ENCODE measurements around the gene ESYT2. TPM values are rescaled to one million over a fixed set of nuclear protein-coding genes. Genes with fewer than 3 reads are reported as not detected.

ESYT2 gene
- total RNA-seq, 1 experiment from 2014 or later, result 39.0 TPM

DNA sequence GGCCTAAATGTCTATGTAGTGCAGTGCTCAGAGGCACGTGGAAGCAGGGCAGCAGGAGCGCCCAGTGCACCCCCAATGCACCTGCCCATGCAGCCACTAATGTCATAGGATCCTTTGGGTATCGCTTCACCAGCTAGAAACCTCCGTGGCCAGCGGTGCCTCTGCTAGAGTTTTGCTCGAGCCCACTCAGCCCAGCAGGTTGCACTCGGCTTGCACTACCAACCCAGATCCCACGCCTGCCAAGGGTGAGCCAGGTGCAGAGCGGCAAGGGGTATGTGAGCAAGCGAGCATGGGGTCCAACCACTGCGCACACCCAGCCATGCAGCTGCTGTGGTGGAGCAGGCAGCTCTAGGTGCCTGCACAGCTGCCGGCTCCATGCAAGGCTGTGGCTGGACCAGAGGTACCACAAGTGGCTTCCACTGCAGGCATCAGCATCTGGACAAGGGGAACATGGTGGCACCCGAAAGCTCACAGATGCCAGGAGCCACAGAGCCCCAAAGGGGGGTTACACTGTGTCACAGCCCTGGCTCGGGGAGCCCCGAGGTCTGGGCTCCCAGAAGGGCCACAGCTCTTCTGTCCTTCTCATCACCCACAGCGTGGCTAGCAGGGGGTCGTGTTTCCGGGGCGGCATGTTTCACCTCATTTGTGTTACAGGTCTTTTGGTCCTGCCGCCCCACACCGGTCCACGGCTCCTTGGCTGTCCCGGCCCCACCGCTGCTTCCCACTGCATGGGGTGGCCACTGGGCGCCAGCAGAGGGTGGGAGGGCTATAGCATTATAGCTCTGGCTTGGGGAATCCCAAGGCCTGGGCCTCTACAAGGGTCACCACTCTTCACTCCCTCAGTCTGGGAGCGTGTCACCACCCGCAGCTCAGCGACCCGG, 122.4 kb downstream of the ESYT2 start:
- Mint-ChIP-seq H3K9me3 (peaks cover 13% of the 10 kb centered on the region in 2 experiments; a peak in 4 of 5 replicates), H3K4me3 (peak overlapping the region; percentile 7 to 44; a peak in 4 of 5 replicates), H3K27me3 (ENCODE audit: low read depth) (no peaks in the 10 kb centered on the region; the same call in 1 of the 2 replicates), H3K4me1 (peaks cover 28% of the 10 kb centered on the region in 2 experiments), H3K36me3 (ENCODE audit: insufficient read depth in 1 of 3, low read depth in 3 of 3) (peaks cover 2 to 13% (median 11%) of the 10 kb centered on the region in 3 experiments; a peak in 6 of 7 replicates), H3K27ac (no peak overlapping the region)
- Histone ChIP-seq H2BK120ac (ENCODE audit: low read depth, low read length, poor library complexity, severe bottlenecking) (no peak overlapping the region), H3K27me3 (ENCODE audit: insufficient read depth, low read length) (no peaks in the 10 kb centered on the region), H3T11ph (ENCODE audit: low read length) (no peak overlapping the region), H2BK15ac (ENCODE audit: low read depth, low read length) (no peak overlapping the region), H3K18ac (ENCODE audit: insufficient read length, low read depth, low read length) (no peak overlapping the region), H3K56ac (ENCODE audit: insufficient read length, low read depth, low read length) (no peak overlapping the region), H3K4me2 (ENCODE audit: insufficient read depth, insufficient read length, low read length) (no peak overlapping the region), H3K9me3 (ENCODE audit: control insufficient read depth, low read depth, low read length) (peaks cover 10% of the 10 kb centered on the region), H3K79me1 (ENCODE audit: insufficient read depth, low read depth, low read length, poor library complexity, severe bottlenecking) (no peaks in the 10 kb centered on the region), H3K4ac (ENCODE audit: low read depth, low read length) (no peak overlapping the region), H3K23ac (ENCODE audit: insufficient read length, low read depth, low read length) (no peak overlapping the region), H3K9ac (ENCODE audit: extremely low read depth, insufficient read length, low read length) (no peak overlapping the region), H2AFZ (ENCODE audit: low read length) (no peak overlapping the region), H2BK20ac (ENCODE audit: low read depth, low read length, poor library complexity, severe bottlenecking) (no peak overlapping the region), H4K91ac (ENCODE audit: insufficient read length, low read depth, low read length) (no peak overlapping the region), H3K79me2 (ENCODE audit: insufficient read depth, low read length) (peaks cover 7% of the 10 kb centered on the region; the same call in 1 of the 2 replicates), H2AK5ac (ENCODE audit: insufficient read length, low read length) (no peak overlapping the region), H3K4me1 (ENCODE audit: insufficient read depth, low read length) (no peaks in the 10 kb centered on the region; the same call in 1 of the 2 replicates), H4K5ac (ENCODE audit: insufficient read length, low read depth, low read length) (no peak overlapping the region), H3K27ac (ENCODE audit: insufficient read length, low read depth, low read length) (no peak overlapping the region), H2BK5ac (ENCODE audit: insufficient read length, low read length) (no peak overlapping the region), H3K23me2 (ENCODE audit: insufficient read length, low read depth, low read length, poor library complexity, severe bottlenecking) (peaks cover 18% of the 10 kb centered on the region), H3K14ac (ENCODE audit: insufficient read depth, low read length) (no peak overlapping the region), H4K8ac (replicated peaks; ENCODE audit: insufficient read length, low read depth, low read length) (no peak overlapping the region), H2BK12ac (ENCODE audit: insufficient read length, low read depth, low read length) (no peak overlapping the region), H4K20me1 (ENCODE audit: control insufficient read depth, insufficient read depth, insufficient read length) (no peaks in the 10 kb centered on the region)
- no CpG with 5 or more reads among the region's 29 CpGs for WGBS (ENCODE audit: extremely low coverage, insufficient read length, low lambda C conversion rate)
- DNase-seq, result no peak
- TF ChIP-seq, protein P1, sequence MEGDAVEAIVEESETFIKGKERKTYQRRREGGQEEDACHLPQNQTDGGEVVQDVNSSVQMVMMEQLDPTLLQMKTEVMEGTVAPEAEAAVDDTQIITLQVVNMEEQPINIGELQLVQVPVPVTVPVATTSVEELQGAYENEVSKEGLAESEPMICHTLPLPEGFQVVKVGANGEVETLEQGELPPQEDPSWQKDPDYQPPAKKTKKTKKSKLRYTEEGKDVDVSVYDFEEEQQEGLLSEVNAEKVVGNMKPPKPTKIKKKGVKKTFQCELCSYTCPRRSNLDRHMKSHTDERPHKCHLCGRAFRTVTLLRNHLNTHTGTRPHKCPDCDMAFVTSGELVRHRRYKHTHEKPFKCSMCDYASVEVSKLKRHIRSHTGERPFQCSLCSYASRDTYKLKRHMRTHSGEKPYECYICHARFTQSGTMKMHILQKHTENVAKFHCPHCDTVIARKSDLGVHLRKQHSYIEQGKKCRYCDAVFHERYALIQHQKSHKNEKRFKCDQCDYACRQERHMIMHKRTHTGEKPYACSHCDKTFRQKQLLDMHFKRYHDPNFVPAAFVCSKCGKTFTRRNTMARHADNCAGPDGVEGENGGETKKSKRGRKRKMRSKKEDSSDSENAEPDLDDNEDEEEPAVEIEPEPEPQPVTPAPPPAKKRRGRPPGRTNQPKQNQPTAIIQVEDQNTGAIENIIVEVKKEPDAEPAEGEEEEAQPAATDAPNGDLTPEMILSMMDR (conservative IDR thresholded peaks at IDR 0.05), result no peak
